BLaER1 treated with 17β-estradiol and CSF1 and Interleukin-3, amounts not matched to agents 10 nM and 100 nM (cell line): Measurements from ENCODE around the gene KCNMB2.
A peak's percentile ranks its signal among the peaks of the same experiment; 100 is the strongest.

ENCODE experiments used
- H3K27ac ChIP-seq, 11 experiments: shearing (Covaris generic); formaldehyde crosslinking; 2 replicates each; pipeline ENCODE4 v1.8.1; 2022
- H3K27me3 ChIP-seq, 11 experiments: shearing (Covaris generic); formaldehyde crosslinking; 2 replicates each; pipeline ENCODE4 v1.8.1; 2022
- H3K36me3 ChIP-seq, 11 experiments: shearing (Covaris generic); formaldehyde crosslinking; 2 replicates each; pipeline ENCODE4 v1.8.1; 2022
- H3K4me1 ChIP-seq, 10 experiments: shearing (Covaris generic); formaldehyde crosslinking; 2 replicates each; pipeline ENCODE4 v1.8.1; 2022
- H3K4me2 ChIP-seq, 11 experiments: shearing (Covaris generic); formaldehyde crosslinking; 2 replicates each; pipeline ENCODE4 v1.8.1; 2022
- H3K4me3 ChIP-seq, 10 experiments: shearing (Covaris generic); formaldehyde crosslinking; 2 replicates each; pipeline ENCODE4 v1.8.1; 2022
- H3K9ac ChIP-seq, 11 experiments: shearing (Covaris generic); formaldehyde crosslinking; 2 replicates each; pipeline ENCODE4 v1.8.1; 2022
- H3K9me3 ChIP-seq, 11 experiments: shearing (Covaris generic); formaldehyde crosslinking; replicated peaks in 1 of 11; 2 replicates each; pipeline ENCODE4 v1.8.1; 2022
- H4K20me1 ChIP-seq, 11 experiments: shearing (Covaris generic); formaldehyde crosslinking; 2 replicates each; pipeline ENCODE4 v1.8.1; 2022
- Cebpa-rat ChIP-seq, 11 experiments: shearing (Covaris generic); IDR thresholded peaks; 2 replicates each; pipeline ENCODE4 v1.8.1; 2022

Gene KCNMB2

GRCh38 chr3:178561239-178561638 is 25.0 kb downstream of the KCNMB2 start:
- TF ChIP-seq Cebpa-rat (IDR thresholded peaks at IDR 0.05): peak in 7 of 11 experiments; percentile 24 to 86 (median 69); a peak in 11 of 22 replicates
- H3K9ac ChIP-seq: no peak overlapping the region
- peak overlapping the region in 3 of 11 experiments; percentile 13 to 50 (median 21); a peak in 5 of 22 replicates for H3K4me2 ChIP-seq
- H3K4me3 ChIP-seq: no peak overlapping the region
- no peaks in the 10 kb centered on the region for H3K27me3 ChIP-seq
- peaks cover 0 to 7% (median 4%) of the 10 kb centered on the region in 10 experiments; a peak in 6 of 20 replicates for H3K4me1 ChIP-seq
- no peaks in the 10 kb centered on the region for H3K9me3 ChIP-seq
- no peaks in the 10 kb centered on the region for H3K36me3 ChIP-seq
- H4K20me1 ChIP-seq: no peaks in the 10 kb centered on the region
- H3K27ac ChIP-seq: no peak overlapping the region

- Histone ChIP-seq H3K9ac (no peak overlapping the region), H3K4me1 (peaks cover 0 to 7% (median 4%) of the 10 kb centered on the region in 10 experiments; a peak in 6 of 20 replicates), H3K27ac (no peak overlapping the region), H3K27me3 (no peaks in the 10 kb centered on the region), H3K4me2 (no peak overlapping the region), H3K9me3 (no peaks in the 10 kb centered on the region), H3K36me3 (no peaks in the 10 kb centered on the region), H3K4me3 (no peak overlapping the region), H4K20me1 (no peaks in the 10 kb centered on the region)
- TF ChIP-seq Cebpa-rat (IDR thresholded peaks at IDR 0.05): no peak
Measured at GRCh38 chr3:178562143-178562946, 26.1 kb downstream of the KCNMB2 start.

GRCh38 chr3:178562947-178563232 is 26.7 kb downstream of the KCNMB2 start:
- Histone ChIP-seq H4K20me1 (no peaks in the 10 kb centered on the region), H3K36me3 (no peaks in the 10 kb centered on the region), H3K9me3 (no peaks in the 10 kb centered on the region), H3K4me3 (no peak overlapping the region), H3K27ac (no peak overlapping the region), H3K4me1 (peaks cover 0 to 7% (median 4%) of the 10 kb centered on the region in 10 experiments; a peak in 6 of 20 replicates), H3K9ac (no peak overlapping the region), H3K4me2 (no peak overlapping the region), H3K27me3 (no peaks in the 10 kb centered on the region)
- TF ChIP-seq Cebpa-rat (IDR thresholded peaks at IDR 0.05): no peak

- no peak overlapping the region for H3K9ac ChIP-seq
- no peak overlapping the region for H3K4me3 ChIP-seq
- no peaks in the 10 kb centered on the region for H3K9me3 ChIP-seq
- no peak overlapping the region for H3K27ac ChIP-seq
- no peak overlapping the region for H3K4me2 ChIP-seq
- no peaks in the 10 kb centered on the region for H3K36me3 ChIP-seq
- H3K27me3 ChIP-seq: no peaks in the 10 kb centered on the region
- no peaks in the 10 kb centered on the region for H4K20me1 ChIP-seq
- TF ChIP-seq Cebpa-rat (IDR thresholded peaks at IDR 0.05): no peak
- no peaks in the 10 kb centered on the region; a peak in 1 of 20 replicates for H3K4me1 ChIP-seq
Measured at GRCh38 chr3:178567611-178568010, 31.4 kb downstream of the KCNMB2 start.

GRCh38 chr3:178568155-178568731 is 32.0 kb downstream of the KCNMB2 start:
- no peak overlapping the region for H3K4me3 ChIP-seq
- H4K20me1 ChIP-seq: no peaks in the 10 kb centered on the region
- H3K4me1 ChIP-seq: no peaks in the 10 kb centered on the region; a peak in 1 of 20 replicates
- no peak for TF ChIP-seq Cebpa-rat (IDR thresholded peaks at IDR 0.05)
- no peaks in the 10 kb centered on the region for H3K9me3 ChIP-seq
- no peak overlapping the region for H3K27ac ChIP-seq
- no peak overlapping the region for H3K4me2 ChIP-seq
- no peaks in the 10 kb centered on the region for H3K27me3 ChIP-seq
- H3K9ac ChIP-seq: no peak overlapping the region
- H3K36me3 ChIP-seq: no peaks in the 10 kb centered on the region

GRCh38 chr3:178568911-178569310 is 32.7 kb downstream of the KCNMB2 start:
- no peak overlapping the region for H3K4me3 ChIP-seq

GRCh38 chr3:178569826-178570225 is 33.6 kb downstream of the KCNMB2 start:
- Histone ChIP-seq H3K9ac (no peak overlapping the region), H3K4me2 (no peak overlapping the region), H3K4me3 (no peak overlapping the region), H3K27me3 (no peaks in the 10 kb centered on the region), H3K27ac (no peak overlapping the region), H3K9me3 (no peaks in the 10 kb centered on the region), H3K36me3 (no peaks in the 10 kb centered on the region), H3K4me1 (no peaks in the 10 kb centered on the region; a peak in 1 of 20 replicates), H4K20me1 (no peaks in the 10 kb centered on the region)
- no peak for TF ChIP-seq Cebpa-rat (IDR thresholded peaks at IDR 0.05)

More at GRCh38 chr3:178568911-178569310, 32.7 kb downstream of the KCNMB2 start:
- H3K4me2 ChIP-seq: no peak overlapping the region
- no peaks in the 10 kb centered on the region for H3K27me3 ChIP-seq
- no peak for TF ChIP-seq Cebpa-rat (IDR thresholded peaks at IDR 0.05)
- H3K27ac ChIP-seq: no peak overlapping the region
- no peaks in the 10 kb centered on the region for H4K20me1 ChIP-seq
- no peaks in the 10 kb centered on the region for H3K36me3 ChIP-seq
- no peak overlapping the region for H3K9ac ChIP-seq
- H3K4me1 ChIP-seq: no peaks in the 10 kb centered on the region; a peak in 1 of 20 replicates
- H3K9me3 ChIP-seq: no peaks in the 10 kb centered on the region

GRCh38 chr3:178583963-178584575 is 47.8 kb downstream of the KCNMB2 start:
- H3K4me1 ChIP-seq: no peaks in the 10 kb centered on the region
- H3K4me3 ChIP-seq: no peak overlapping the region
- H3K9ac ChIP-seq: no peak overlapping the region
- no peak overlapping the region for H3K27ac ChIP-seq
- no peaks in the 10 kb centered on the region for H4K20me1 ChIP-seq
- TF ChIP-seq Cebpa-rat (IDR thresholded peaks at IDR 0.05): no peak
- no peaks in the 10 kb centered on the region for H3K36me3 ChIP-seq
- H3K27me3 ChIP-seq: no peaks in the 10 kb centered on the region
- H3K9me3 ChIP-seq: peaks cover 0 to 13% (median 5%) of the 10 kb centered on the region in 11 experiments; a peak in 5 of 22 replicates
- no peak overlapping the region for H3K4me2 ChIP-seq

GRCh38 chr3:178584722-178585380 is 48.6 kb downstream of the KCNMB2 start:
- Histone ChIP-seq H3K27me3 (no peaks in the 10 kb centered on the region), H3K9me3 (peaks cover 0 to 13% (median 5%) of the 10 kb centered on the region in 11 experiments; a peak in 5 of 22 replicates), H3K36me3 (no peaks in the 10 kb centered on the region), H4K20me1 (no peaks in the 10 kb centered on the region), H3K4me2 (no peak overlapping the region), H3K9ac (no peak overlapping the region), H3K4me1 (no peaks in the 10 kb centered on the region), H3K27ac (no peak overlapping the region), H3K4me3 (no peak overlapping the region)
- no peak for TF ChIP-seq Cebpa-rat (IDR thresholded peaks at IDR 0.05)
